GM18511 (cell line): Measurements from ENCODE around the gene DCAF7.

Experiments
- ATAC-seq: cut with Tn5 transposase; IDR thresholded peaks from one replicate; pipeline ENCODE4 v1.9.1; 2021; ENCODE audit warnings: mild to moderate bottlenecking, moderate library complexity; ENCODE audit not compliant: unreplicated experiment

The DCAF7 gene

GRCh38 chr17:63524051-63524450, 26.2 kb upstream of the DCAF7 start:
- no peak for ATAC-seq

GRCh38 chr17:63525190-63525946, 24.9 kb upstream of the DCAF7 start:
- ATAC-seq, result no peak

- ATAC-seq, result no peak
Observed at GRCh38 chr17:63526861-63527260, 23.4 kb upstream of the DCAF7 start.

GRCh38 chr17:63528183-63528582, 22.1 kb upstream of the DCAF7 start:
- ATAC-seq, result no peak

- ATAC-seq, result no peak
Observed at GRCh38 chr17:63529711-63530556, 20.3 kb upstream of the DCAF7 start.

GRCh38 chr17:63530557-63531021, 19.7 kb upstream of the DCAF7 start:
- ATAC-seq, result no peak

- ATAC-seq, result no peak
Observed at GRCh38 chr17:63531022-63531965, 19.0 kb upstream of the DCAF7 start.

GRCh38 chr17:63533433-63534077, 16.7 kb upstream of the DCAF7 start:
- ATAC-seq, result no peak

- ATAC-seq, result no peak
Observed at GRCh38 chr17:63534078-63534570, 16.2 kb upstream of the DCAF7 start.

GRCh38 chr17:63534816-63535455, 15.3 kb upstream of the DCAF7 start:
- no peak for ATAC-seq

GRCh38 chr17:63535640-63536039, 14.6 kb upstream of the DCAF7 start:
- ATAC-seq, result no peak

GRCh38 chr17:63537001-63537400, 13.3 kb upstream of the DCAF7 start:
- no peak for ATAC-seq

- ATAC-seq, result no peak
Observed at GRCh38 chr17:63537991-63538692, 12.1 kb upstream of the DCAF7 start.

- no peak for ATAC-seq
Observed at GRCh38 chr17:63538693-63539595, 11.3 kb upstream of the DCAF7 start.

GRCh38 chr17:63540590-63540989, 9.7 kb upstream of the DCAF7 start:
- no peak for ATAC-seq

GRCh38 chr17:63542218-63542545, 8.1 kb upstream of the DCAF7 start:
- no peak for ATAC-seq

- no peak for ATAC-seq
Observed at GRCh38 chr17:63542942-63543821, 7.1 kb upstream of the DCAF7 start.
